Fibroblast of lung (primary cell): ENCODE results near the gene FBN1. TPM values are rescaled to one million over a fixed set of nuclear protein-coding genes. Genes with fewer than 3 reads are reported as not detected.

Experiments
- DNase-seq, 2 donors: peaks; one replicate each; pipeline versions ENCODE4 v3.0.0 to v3.0.0-alpha.2; 2010; ENCODE audit warnings: low read depth in 2 of 2
- H2AFZ ChIP-seq: 2 replicates; pipeline ENCODE4 v1.5.1; 2012; ENCODE audit warnings: low read length, control low read depth, inconsistent platforms
- H3K27ac ChIP-seq: 2 replicates; pipeline ENCODE4 v1.5.1; 2011; ENCODE audit warnings: low read length, control low read depth; ENCODE audit not compliant: insufficient read depth
- H3K27me3 ChIP-seq: 2 replicates; pipeline ENCODE4 v1.5.1; 2011; ENCODE audit warnings: mild to moderate bottlenecking, low read length; ENCODE audit not compliant: control insufficient read depth, insufficient read depth
- H3K36me3 ChIP-seq: 2 replicates; pipeline ENCODE4 v1.5.1; 2011; ENCODE audit warnings: low read length; ENCODE audit not compliant: control insufficient read depth, insufficient read depth
- H3K4me1 ChIP-seq: 2 replicates; pipeline ENCODE4 v1.5.1; 2011; ENCODE audit warnings: low read length; ENCODE audit not compliant: control insufficient read depth, insufficient read depth; ENCODE audit errors: extremely low read depth
- H3K4me2 ChIP-seq: 2 replicates; pipeline ENCODE4 v1.5.1; 2011; ENCODE audit warnings: low read length, control low read depth; ENCODE audit not compliant: insufficient read depth; ENCODE audit errors: extremely low read depth
- H3K4me3 ChIP-seq, 4 experiments: fragments of 200-600 bp in 1 of 4; sonication (generic) in 1 of 4; replicated peaks in 1 of 4; 2 replicates each; pipeline ENCODE4 v1.5.1; 2011 to 2016; ENCODE audit warnings: low read length in 4 of 4, low read depth in 3 of 4, mild to moderate bottlenecking in 3 of 4, control low read depth in 2 of 4, inconsistent platforms in 1 of 4, mixed read lengths in 1 of 4; ENCODE audit not compliant: insufficient read depth in 1 of 4; ENCODE audit errors: control extremely low read depth in 1 of 4
- H3K79me2 ChIP-seq: 2 replicates; pipeline ENCODE4 v1.5.1; 2012; ENCODE audit warnings: mild to moderate bottlenecking, low read length, inconsistent platforms; ENCODE audit not compliant: control insufficient read depth, insufficient read depth
- H3K9ac ChIP-seq: 2 replicates; pipeline ENCODE4 v1.5.1; 2011; ENCODE audit warnings: mild to moderate bottlenecking, low read length, control low read depth; ENCODE audit not compliant: insufficient read depth
- H3K9me3 ChIP-seq: 2 replicates; pipeline ENCODE4 v1.5.1; 2012; ENCODE audit warnings: low read depth, low read length; ENCODE audit not compliant: control insufficient read depth, insufficient read depth
- H4K20me1 ChIP-seq: 2 replicates; pipeline ENCODE4 v1.5.1; 2011; ENCODE audit warnings: low read length; ENCODE audit not compliant: control insufficient read depth, insufficient read depth; ENCODE audit errors: extremely low read depth
- CTCF ChIP-seq, 2 donors: IDR thresholded peaks in 1 of 2; conservative IDR thresholded peaks in 1 of 2; 1 replicate in 1 of 2; 2 replicates in 1 of 2; pipeline ENCODE4 v1.5.1; 2011 to 2012; ENCODE audit warnings: low read length in 2 of 2, control low read depth in 1 of 2, inconsistent platforms in 1 of 2, low read depth in 1 of 2, mild to moderate bottlenecking in 1 of 2
- EZH2 ChIP-seq: IDR thresholded peaks from 2 replicates; pipeline ENCODE4 v1.5.1; 2012; ENCODE audit warnings: low read length, control low read depth, mild to moderate bottlenecking; ENCODE audit errors: missing control alignments
- polyA plus RNA-seq, 2 donors: library from polyadenylated mRNA; depleted of rRNA in 1 of 2; stranded (reverse) in 1 of 2; unstranded in 1 of 2; fragments of >200 nt; gene quantifications; 2 replicates each; pipeline ENCODE4 v1.2.1, GENCODE V29; 2011 to 2012; ENCODE audit warnings: missing spikeins in 1 of 2
- total RNA-seq: library from RNA; depleted of rRNA; stranded (reverse); fragments of >200 nt; gene quantifications from 2 replicates; pipeline ENCODE4 v1.2.1, GENCODE V29; 2014

The FBN1 gene
- total and polyA plus RNA-seq, 2 donors (not counting 1 experiment from before 2014, with no cell fraction given), result 368 to 446 TPM

GRCh38 chr15:48601095-48601494 is 44.4 kb downstream of the FBN1 start:
- Histone ChIP-seq H3K27me3 (no peaks in the 10 kb centered on the region), H3K4me2 (no peak overlapping the region), H3K36me3 (peaks cover 12% of the 10 kb centered on the region), H3K9me3 (no peaks in the 10 kb centered on the region), H4K20me1 (no peaks in the 10 kb centered on the region), H3K9ac (no peak overlapping the region), H3K79me2 (peaks cover 28% of the 10 kb centered on the region), H3K4me1 (peaks cover 17% of the 10 kb centered on the region), H2AFZ (no peak overlapping the region), H3K4me3 (no peak overlapping the region), H3K27ac (no peak overlapping the region)
- TF ChIP-seq EZH2 (no peak), CTCF (conservative IDR thresholded peaks at IDR 0.05 in 1 of 2, IDR thresholded peaks at IDR 0.05 in 1 of 2; ENCODE audit: low read depth in 1 of 2, low read length in 2 of 2) (no peak)
- no peak for DNase-seq

DNA sequence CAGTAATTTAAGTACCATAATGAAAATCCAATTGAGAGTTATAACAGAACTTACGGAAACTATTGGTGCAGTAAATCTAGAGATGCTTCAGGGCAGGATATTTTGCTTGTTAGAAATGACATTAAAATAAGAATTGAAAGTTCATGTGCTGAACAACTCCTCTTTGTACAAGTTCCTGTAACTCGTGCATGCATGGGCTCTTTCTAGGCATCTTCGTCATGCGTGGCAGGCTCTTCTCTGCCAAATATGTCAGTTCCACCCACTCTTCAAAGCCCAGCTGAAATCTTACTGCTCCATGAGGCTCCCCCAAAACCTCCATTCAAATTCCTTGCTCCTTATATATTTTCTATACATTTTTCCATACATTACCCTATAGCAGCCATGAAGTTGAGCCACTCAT is 48.7 kb downstream of the FBN1 start:
- no peak for DNase-seq
- Histone ChIP-seq H3K4me2 (no peak overlapping the region), H3K4me1 (peaks cover 6% of the 10 kb centered on the region), H3K79me2 (peaks cover 13% of the 10 kb centered on the region), H3K4me3 (no peak overlapping the region), H2AFZ (no peak overlapping the region), H4K20me1 (peaks cover 2% of the 10 kb centered on the region), H3K27ac (no peak overlapping the region), H3K36me3 (peaks cover 14% of the 10 kb centered on the region), H3K9ac (no peak overlapping the region), H3K27me3 (no peaks in the 10 kb centered on the region), H3K9me3 (no peaks in the 10 kb centered on the region)
- TF ChIP-seq EZH2, result no peak
- TF ChIP-seq CTCF (conservative IDR thresholded peaks at IDR 0.05 in 1 of 2, IDR thresholded peaks at IDR 0.05 in 1 of 2; ENCODE audit: low read depth in 1 of 2, low read length in 2 of 2), result no peak

- no peak for TF ChIP-seq CTCF (conservative IDR thresholded peaks at IDR 0.05 in 1 of 2, IDR thresholded peaks at IDR 0.05 in 1 of 2; ENCODE audit: low read depth in 1 of 2, low read length in 2 of 2)
- TF ChIP-seq EZH2, result no peak
- peaks cover 2% of the 10 kb centered on the region for H4K20me1 ChIP-seq
- H3K9ac ChIP-seq, result no peak overlapping the region
- peaks cover 14% of the 10 kb centered on the region for H3K36me3 ChIP-seq
- H3K4me2 ChIP-seq, result no peak overlapping the region
- H3K9me3 ChIP-seq, result no peaks in the 10 kb centered on the region
- peaks cover 10% of the 10 kb centered on the region for H3K79me2 ChIP-seq
- no peak overlapping the region for H3K27ac ChIP-seq
- H3K27me3 ChIP-seq, result no peaks in the 10 kb centered on the region
- H3K4me3 ChIP-seq, result no peak overlapping the region
- H3K4me1 ChIP-seq, result peaks cover 8% of the 10 kb centered on the region
- no peak overlapping the region for H2AFZ ChIP-seq
- peak in 1 of 2 donors; percentile 27 for DNase-seq
These were observed 49.1 kb downstream of the FBN1 start for GRCh38 chr15:48596415-48596814.
